T47D (cell line): ENCODE measurements around the gene SELENOS.
A peak's percentile ranks its signal among the peaks of the same experiment; 100 is the strongest.

ENCODE experiments used
- DNase-seq, 2 experiments: peaks; one replicate each; pipeline versions ENCODE4 v3.0.0 to v3.0.0-alpha.2; 2011 to 2012; ENCODE audit warnings: low read depth in 1 of 2, low spot score in 1 of 2
- JUND ChIP-seq: IDR thresholded peaks from 2 replicates; pipeline ENCODE4 v1.6.1; 2012; ENCODE audit warnings: low read depth
- in situ Hi-C: cut with HindIII; loops from 2 replicates; pipeline ENCODE4 v1.10.0; 2016; ENCODE audit warnings: low sequenced_read_pairs, low pct_unique_long_range_greater_than_20kb

The SELENOS gene

GRCh38 chr15:101318147-101318819, 41.0 kb upstream of the SELENOS start:
- no peak for TF ChIP-seq JUND
- DNase-seq: peak; percentile 26 to 46
- in situ Hi-C loops: no loop called here

- DNase-seq: no peak
- TF ChIP-seq JUND: no peak
- in situ Hi-C loops: no loop called here
These were observed 40.1 kb upstream of the SELENOS start for GRCh38 chr15:101317336-101317872.

DNA sequence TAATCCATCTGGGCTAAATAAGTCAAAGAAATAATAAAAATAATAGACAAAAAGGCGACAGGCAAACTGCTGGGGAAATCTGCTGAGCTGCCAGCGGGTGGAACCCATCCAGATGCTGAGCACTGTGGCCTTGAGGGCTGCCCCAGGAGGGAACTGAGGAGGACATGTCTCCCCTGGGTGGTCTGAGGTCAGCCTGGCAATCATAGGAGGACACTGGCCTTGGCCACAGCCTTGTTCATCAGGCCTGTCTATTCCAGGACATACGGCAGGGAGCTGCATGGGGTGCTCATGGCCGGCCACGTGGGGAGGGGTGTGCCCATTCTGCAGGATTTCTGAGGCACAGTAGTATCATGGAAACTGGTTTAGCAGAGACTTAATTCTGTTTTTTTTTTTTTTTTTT, 39.2 kb upstream of the SELENOS start:
- in situ Hi-C loops: no loop called here
- no peak for DNase-seq
- TF ChIP-seq JUND: no peak

DNA sequence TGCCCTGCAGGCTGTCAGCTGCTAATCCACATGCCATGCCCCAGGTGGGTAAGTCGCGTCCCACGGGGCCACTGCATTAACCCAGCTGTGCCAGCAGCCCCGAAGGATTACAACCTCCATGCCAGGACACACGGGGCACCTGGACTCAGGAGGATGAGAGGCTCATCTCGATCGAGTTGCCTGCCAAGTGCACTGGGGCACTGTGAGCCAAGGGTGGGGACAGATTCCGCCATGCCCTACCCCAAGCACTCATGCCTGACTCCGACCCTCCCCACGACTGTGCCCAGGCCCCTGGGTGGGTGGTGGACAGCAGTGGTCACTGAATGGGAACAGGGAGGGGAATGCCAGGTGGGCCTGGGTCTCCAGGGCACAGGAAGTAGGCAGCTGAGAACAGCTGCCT, 38.5 kb upstream of the SELENOS start:
- no peak for TF ChIP-seq JUND
- in situ Hi-C loops: no loop called here
- no peak for DNase-seq

GRCh38 chr15:101314336-101315125, 37.2 kb upstream of the SELENOS start:
- no peak for DNase-seq
- in situ Hi-C loops: no loop called here
- TF ChIP-seq JUND: no peak

DNA sequence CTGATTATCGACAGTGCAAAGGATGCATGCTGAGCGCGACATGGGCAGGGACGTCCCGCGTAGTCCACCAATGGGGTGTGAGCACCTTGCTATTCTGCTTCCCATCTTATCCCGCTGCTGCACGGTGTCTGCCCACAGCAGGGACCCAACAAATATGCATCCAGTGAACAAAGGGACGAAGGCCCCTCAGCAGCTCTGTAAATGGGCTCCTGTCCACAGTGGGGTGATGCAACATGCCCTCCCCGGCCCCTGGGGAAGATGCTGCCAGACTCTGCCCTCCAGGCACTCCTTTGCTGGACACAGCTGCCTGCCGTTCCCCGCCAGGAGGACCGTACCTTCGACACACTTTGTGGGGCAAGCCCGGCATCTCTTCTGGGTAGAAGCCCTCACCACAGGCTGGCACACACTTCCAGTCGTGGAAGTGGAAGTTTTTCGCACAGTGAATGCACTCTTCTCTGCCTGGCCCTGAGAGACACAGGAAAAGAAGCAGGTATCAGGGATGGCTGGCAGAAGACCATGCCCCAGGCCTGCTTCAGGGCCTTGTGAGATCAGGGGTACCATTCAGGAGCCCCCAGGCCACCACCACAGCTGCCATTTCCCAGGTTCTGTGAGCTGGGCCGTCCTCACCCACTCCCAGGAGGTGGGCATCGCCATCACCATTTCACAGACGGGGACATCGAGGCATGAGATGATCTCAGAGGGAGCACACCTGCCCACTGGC, 35.9 kb upstream of the SELENOS start:
- in situ Hi-C loops: no loop called here
- no peak for DNase-seq
- TF ChIP-seq JUND: no peak

- TF ChIP-seq JUND: no peak
- in situ Hi-C loops: no loop called here
- DNase-seq: no peak
These were observed 33.2 kb upstream of the SELENOS start for GRCh38 chr15:101310508-101310907.

DNA sequence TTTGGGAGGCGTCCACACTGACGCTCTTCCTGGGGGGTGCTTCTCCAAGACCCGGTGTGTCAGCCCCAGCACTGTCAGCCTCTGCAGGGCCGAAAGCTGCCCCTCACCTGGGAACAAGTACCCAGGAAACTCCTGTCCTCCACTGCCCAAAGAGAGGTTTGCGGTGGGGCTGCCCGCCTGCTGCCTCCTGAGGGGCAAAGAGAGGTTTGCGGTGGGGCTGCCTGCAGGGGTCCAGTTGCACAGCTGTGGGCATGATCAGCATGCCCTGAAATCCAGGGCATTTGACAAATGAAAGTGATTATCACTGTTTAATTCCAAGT, 32.8 kb upstream of the SELENOS start:
- DNase-seq: no peak
- in situ Hi-C loops: no loop called here
- TF ChIP-seq JUND: no peak

GRCh38 chr15:101309436-101310160, 32.3 kb upstream of the SELENOS start:
- DNase-seq: no peak
- in situ Hi-C loops: no loop called here
- TF ChIP-seq JUND: no peak

DNA sequence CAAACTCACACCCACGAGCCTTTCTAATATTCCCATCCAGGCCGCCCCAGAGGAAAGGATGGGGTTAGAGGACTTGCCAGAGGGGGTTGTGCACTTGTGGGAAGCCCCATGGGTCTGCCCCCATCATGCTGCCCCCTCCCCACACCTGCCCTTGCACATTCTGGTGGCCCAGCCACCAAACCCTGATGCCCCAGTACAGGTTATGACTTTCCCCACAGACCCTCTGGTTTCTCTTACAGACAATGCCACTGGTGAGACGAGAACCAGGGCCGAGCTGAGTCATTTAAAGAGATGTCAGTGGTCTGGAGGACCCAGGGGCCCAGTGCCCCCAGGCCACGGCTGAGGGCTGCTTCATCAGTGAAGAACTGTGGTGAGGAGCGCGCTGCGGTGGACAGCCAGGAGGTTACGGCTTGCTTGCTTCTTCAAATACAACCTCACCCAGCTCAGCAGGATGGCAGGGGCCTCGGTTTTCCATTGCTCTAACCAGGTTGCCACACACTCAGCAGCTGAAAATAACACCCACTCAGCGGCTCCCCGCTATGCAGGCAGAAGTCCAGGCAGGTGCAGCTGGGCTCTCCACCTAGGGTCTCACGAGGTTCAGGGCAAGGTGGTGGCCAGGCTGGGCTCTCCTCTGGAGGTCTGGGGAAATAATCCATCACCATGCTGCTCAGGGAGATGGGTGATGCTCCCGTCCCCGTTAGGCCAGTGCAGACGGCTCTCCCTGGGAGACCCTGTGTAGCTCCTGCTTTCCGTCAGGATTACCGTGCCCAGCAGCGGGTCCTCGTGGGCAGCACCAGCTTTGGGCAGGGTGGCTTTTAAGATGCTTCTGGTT, 31.5 kb upstream of the SELENOS start:
- in situ Hi-C loops: no loop called here
- no peak for DNase-seq
- TF ChIP-seq JUND: no peak

DNA sequence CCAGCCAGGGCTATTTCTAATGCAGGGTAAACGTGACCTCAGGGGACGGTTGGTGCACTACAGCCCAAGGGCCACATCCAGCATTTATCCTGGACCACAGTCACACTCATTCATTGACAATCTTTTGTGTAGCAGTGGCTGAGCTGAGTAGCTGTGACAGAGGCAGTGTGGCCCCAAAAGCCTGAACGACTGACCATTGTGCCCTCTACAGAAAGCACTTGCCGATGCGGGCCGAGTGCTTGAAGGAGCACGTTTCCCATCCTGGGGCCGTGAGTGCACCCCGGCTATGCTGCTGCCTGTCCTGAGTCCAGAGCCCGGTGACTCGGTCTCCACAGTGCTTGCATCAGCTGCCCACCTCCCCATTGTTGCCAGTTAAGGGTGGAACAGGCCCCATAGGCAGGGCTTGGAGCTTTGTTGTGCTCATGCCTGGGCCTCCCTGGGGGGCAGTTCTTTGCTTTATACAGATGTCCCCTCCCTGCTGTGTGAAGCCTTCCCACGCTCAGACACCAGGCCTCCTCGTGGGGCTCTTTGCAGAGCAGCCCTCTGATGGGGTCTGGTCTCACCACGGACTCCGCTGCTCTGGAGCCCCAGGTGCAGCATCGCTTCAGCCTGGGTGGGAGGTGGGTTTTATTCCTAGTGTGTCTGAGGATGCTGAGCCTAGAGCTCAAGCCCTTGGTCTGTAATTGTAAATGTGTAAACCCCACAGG, 30.8 kb upstream of the SELENOS start:
- no peak for TF ChIP-seq JUND
- in situ Hi-C loops: no loop called here
- no peak for DNase-seq
